NCI-H1436 (cell line): ENCODE results near the gene MOGAT3.

Experiments used
- DNase-seq: peaks from one replicate; lab custom pipeline; 2025; lab: John Stamatoyannopoulos, UW

The MOGAT3 gene

GRCh38 chr7:101233907-101234547, 33.2 kb upstream of the MOGAT3 start:
- DNase-seq = no peak

- DNase-seq = peak; percentile 34
These were observed 31.5 kb upstream of the MOGAT3 start for GRCh38 chr7:101232141-101232850.

DNA sequence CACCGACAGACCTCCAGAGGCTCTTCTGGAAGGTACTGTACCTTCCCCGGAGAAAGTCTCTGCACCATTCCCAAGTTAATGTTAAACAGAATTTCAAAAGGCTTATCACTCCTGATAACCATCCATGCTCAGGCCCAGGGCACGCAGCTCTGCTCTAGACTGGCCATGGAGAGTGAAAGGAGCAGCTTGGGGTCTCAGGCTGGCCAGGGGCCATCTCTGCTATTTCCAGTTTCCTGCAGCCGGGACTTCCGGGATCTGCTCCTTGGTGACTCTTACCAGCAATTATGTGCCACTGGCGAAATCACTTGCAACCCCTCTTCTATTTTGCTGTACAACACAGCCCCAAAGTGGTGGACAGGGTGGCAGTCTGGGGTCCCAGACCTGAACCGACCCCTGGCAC, 30.8 kb upstream of the MOGAT3 start:
- DNase-seq = no peak

- DNase-seq = no peak
These were observed 25.9 kb upstream of the MOGAT3 start for GRCh38 chr7:101226721-101227120.

DNA sequence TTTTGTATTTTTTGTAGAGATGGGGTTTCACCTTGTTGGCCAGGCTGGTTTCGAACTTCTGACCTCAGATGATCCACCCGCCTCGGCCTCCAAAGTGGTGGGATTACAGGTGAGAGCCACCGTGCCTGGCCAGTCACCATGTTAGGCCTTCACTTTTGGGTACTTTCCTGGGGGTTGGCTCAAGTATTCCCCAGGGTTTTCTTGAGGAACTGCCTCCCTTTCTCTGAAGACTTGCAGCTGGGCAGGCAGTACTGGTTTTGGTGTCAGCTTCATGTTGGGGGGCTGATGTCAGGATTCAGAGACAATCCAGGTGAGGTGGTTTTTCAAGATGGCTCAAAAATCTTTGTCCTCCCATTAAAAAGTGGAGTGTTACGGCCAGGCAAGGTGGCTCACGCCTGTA, 24.8 kb upstream of the MOGAT3 start:
- no peak for DNase-seq

- no peak for DNase-seq
These were observed 22.7 kb upstream of the MOGAT3 start for GRCh38 chr7:101223528-101223927.

- DNase-seq = no peak
These were observed 21.5 kb upstream of the MOGAT3 start for GRCh38 chr7:101222275-101222830.

DNA sequence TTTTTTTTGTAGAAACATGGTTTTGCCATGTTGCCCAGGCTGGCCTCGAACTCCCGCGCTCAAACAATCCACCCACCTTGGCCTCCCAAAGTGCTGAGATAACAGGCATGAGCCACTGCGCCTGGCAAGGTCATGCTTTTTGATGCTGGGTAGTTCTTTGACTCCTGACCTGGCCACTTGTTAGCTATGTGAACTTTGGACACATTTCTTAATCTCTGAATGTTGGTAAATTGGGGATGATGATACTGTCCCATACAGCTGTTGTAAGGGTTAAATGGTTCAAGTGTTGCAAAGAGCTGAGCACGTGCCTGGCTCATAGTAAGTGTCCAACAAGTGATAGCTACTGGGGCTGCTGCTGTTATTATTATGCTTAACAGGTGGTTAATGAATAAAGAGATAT, 19.5 kb upstream of the MOGAT3 start:
- no peak for DNase-seq

DNA sequence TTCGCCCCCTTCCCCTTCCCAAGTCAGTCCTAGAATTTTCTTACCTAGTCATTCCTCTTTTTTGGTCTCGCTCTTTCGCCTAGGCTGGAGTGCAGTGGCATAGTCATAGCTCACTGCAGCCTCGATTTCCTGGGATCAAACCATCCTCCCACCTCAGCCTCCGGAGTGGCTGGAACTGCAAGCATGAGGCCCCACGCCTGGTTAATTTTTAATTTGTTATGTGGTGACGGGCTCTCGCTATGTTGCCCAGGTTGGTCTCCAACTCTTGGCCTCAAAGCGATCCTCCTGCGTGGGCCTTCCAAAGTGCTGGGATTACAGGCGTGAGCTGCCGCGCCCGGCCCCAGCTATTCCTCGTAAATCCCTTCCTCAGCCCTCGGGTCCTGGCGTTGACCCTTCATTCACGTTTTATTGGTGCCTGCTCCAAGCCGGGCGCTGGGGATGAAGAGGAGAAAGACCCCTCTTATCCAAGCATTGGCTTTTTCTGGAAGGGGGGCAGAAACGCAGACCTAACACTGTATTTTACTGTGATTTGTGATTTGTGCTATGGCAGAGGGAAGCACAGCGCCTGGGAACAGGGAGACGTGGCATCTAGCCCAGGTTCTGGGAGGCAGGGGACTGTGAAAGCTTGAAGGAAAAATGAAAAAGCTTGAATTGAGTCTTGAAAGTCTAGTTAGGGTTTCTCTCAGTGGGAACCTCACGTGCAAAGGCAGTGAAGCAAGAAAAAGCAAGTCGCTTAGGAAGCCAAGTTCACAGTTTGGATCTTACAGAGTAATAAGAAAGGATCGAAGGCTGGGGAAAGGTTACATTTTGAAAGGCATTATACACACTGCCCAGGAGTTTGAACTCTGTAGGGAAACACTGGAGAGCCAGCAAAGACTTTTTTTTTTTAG, 17.6 kb upstream of the MOGAT3 start:
- no peak for DNase-seq

DNA sequence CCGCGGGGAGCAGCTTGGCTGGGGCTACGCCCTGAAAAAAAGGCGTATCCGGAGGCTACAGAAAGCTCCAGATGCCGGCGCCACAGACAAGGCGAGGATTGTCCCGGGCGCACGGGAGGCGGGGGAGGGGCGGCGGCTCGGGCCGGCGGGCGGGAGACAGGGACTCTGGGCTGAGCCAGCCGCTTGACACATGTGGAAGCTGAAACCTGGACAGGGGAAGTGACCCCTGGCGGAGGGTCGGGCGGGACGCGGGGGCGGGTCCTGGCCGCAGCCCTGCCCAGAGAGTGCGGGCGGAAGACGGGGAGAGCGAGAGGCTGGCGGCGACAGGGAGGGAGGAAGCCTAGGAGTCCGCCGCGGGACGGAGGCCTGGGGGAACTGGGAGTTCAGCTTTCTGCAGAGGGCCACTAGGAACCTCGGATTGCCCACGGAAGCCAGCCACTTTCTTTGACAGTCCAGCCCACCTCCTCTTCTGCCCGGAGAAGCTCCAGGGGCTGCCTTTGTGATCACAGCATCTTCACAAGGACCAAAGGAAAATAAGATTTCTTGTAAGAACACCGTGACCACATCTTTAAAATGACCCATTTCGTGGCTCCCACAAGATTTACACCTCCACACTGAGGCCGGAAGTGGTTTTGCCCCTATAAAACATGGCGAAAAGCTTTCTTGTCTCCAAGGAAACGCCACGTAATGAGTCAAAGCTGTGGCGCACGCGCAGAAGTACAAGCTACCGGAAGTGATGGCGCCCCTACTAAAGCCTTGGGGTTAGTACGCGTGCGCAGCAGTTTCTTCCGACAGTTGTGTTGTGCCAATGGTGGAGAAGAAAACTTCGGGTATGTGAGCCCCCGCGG, 16.8 kb upstream of the MOGAT3 start, which contains the start of the genes PLOD3 and ZNHIT1:
PLOD3 (minus strand) TSS at position 194 of the 848 bp plus-strand sequence. CDS start 307 bp downstream, outside the sequence.
ZNHIT1 (plus strand) TSS at position 778 of the 848 bp plus-strand sequence; CDS start at position 809, 31 bp downstream.
- peak; percentile 97 for DNase-seq

- DNase-seq = no peak
These were observed 16.1 kb upstream of the MOGAT3 start for GRCh38 chr7:101216860-101217387.

DNA sequence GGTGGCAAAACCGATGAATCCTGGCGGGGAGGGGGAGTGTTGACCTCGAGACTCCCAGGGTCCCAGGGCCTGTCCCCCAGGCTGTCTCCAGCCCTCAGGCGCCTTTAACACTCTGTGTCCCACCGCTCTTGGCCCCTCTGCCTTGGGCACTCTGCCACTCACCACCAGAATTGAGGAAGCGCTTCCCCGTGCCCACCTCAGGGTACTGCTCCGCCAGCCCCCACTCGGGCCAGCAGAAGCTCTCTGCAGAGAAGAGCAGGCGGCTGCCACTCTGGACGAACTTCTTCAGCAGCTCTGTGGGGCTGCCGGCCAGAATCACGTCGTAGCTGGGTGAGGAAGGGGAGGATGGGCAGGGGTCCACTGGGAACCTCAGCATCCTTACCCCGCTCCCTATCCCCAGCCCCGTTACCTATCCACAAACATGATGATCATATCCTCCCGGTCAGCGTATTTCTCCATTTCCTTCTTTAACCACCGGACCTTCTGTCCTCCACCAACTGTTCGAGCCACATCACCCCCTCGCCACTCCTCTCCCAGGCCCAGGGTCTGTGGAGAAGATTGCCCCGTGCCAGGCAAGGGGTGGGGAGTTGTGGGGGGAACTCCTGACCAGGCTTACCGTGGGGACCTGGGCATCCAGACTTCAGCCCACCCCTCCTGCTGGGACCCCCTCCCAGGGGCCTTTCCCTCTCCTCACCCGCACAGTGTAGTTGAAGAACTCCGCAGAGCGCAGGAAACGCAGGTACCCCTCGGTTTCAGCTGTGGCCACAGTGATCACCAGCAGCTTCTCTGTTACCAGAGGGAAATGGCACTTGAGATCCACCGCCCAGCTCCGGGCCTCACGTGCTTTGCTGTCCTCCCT, 15.4 kb upstream of the MOGAT3 start:
- no peak for DNase-seq

DNA sequence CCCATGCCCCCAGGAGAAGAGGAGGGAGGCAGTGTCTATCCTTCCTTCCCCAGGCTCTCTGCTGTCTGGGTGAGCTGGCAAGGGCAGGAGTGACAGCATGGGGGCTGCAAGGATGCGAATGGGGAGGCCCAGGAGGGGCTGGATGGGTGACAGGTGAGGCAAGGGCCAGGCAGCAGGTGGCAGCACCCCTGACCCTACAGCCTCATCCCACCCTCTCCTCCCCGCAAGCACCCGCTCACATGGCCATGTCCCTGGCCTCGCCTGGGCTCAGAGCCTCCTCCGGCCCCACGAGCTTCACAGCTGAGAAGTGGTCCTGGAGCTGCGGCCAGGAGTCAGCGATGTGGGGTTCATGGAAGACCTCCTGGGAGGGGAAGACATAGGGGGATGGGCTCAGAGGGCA, 11.2 kb upstream of the MOGAT3 start:
- DNase-seq = no peak

DNA sequence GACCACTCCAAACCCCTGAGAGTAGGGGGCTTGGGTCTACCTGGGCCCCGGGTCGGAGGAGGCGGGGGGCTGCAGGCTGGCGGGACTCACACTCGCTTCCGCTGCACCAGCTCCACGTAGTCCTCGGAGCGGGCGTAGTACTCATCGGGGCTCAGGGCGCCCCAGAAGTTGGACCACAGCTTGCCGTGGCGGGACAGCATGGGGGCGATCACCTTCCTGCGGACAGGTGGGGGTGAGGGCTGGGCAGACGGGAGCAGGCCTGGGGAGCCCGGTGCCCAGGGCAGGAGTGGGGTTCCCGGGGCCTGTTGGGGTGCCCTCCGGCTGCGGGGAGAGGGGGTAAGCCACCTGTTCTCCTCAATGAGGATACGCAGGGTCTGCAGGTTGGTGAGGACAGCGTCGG, 10.7 kb upstream of the MOGAT3 start:
- DNase-seq = no peak

GRCh38 chr7:101210143-101210542, 9.3 kb upstream of the MOGAT3 start:
- no peak for DNase-seq

DNA sequence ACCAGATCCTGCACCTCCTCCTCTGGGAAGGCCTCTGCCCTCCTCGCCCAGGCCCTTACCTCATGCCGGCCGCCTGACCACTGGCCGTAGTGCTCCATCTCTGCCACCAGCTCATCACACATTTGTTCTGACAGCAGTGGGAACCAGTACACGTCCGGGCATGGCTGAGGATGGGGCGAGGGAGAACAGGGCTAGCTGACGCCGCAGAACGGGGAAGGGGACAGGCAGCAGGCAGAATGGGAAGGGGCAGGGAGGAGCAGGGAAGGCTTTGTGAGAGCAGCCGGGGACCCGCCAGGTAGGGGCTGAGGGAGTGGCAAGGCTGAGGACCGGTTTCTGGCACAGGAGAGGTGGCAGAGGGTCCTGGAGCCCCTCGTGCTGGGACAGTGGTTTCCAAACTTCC, 8.0 kb upstream of the MOGAT3 start:
- DNase-seq = no peak

DNA sequence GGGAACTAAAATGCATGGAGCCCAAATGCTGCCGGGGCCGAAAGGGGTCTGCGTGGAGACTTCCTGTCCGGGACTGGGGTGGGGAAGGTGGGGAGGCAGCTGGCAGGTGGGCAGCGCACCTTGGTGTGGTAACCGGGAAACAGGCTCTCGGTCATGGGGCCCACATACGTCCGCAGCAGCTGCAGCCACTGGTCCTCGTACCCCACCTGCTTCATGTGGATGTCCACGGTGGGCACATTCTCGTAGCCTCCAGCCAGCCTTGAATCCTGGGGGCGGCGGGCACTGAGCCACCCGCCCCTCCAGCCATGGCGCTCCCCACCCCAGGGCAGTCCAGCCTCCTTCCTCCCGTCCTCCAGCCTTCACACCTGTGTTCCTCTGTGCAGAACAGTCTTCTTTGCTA, 6.6 kb upstream of the MOGAT3 start:
- no peak for DNase-seq

DNA sequence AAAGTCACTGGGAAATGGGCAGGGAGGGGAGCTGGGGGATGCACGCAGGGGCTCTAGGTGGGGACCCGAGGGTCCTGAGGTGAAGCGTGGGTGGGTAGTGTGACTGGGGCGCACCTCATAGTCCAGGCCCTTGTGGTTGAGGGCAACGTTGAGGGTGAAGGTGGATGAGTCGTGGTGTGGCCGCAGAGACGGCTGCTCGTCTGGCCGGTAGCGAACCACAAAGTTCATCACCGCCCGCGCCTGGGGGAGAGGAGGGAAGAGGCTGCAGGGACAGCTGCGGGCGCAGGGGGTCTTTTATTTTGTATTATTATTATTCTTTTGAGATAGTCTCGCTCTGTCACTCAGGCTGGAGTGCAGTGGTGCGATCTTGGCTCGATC, 5.8 kb upstream of the MOGAT3 start:
- DNase-seq = no peak

GRCh38 chr7:101205901-101206664, 5.2 kb upstream of the MOGAT3 start:
- no peak for DNase-seq
